HG02885 (cell line): ENCODE measurements around the gene ZNF177.
"Not testable (repeated sequence)": the region's sequence is repeated elsewhere in the genome, so short reads cannot be mapped to it uniquely, and the experiment has no call there.

Experiments
- ATAC-seq: cut with Tn5 transposase; IDR thresholded peaks from one replicate; pipeline ENCODE4 v1.9.1; 2021; ENCODE audit warnings: mild to moderate bottlenecking; ENCODE audit not compliant: unreplicated experiment, poor library complexity

The ZNF177 gene

GRCh38 chr19:9362905-9363304 is at the start of gene ZNF177:
TSS of gene ZNF177 (plus strand) at chr19:9363013. CDS start at chr19:9378312, 15,299 bp downstream.
- ATAC-seq = no peak

GRCh38 chr19:9313756-9314155 is 49.1 kb upstream of the ZNF177 start:
- no peak for ATAC-seq

- ATAC-seq = no peak
Observed at GRCh38 chr19:9321338-9321737, 41.5 kb upstream of the ZNF177 start.

- not testable (repeated sequence) for ATAC-seq
Observed at GRCh38 chr19:9321756-9322155, 41.1 kb upstream of the ZNF177 start.

- ATAC-seq = not testable (repeated sequence)
Observed at GRCh38 chr19:9322201-9322600, 40.6 kb upstream of the ZNF177 start.

- ATAC-seq = peak; percentile 32
Observed at GRCh38 chr19:9323557-9323918, 39.3 kb upstream of the ZNF177 start.

GRCh38 chr19:9323919-9324583 is 38.8 kb upstream of the ZNF177 start, which contains the start of gene ZNF559:
TSS of gene ZNF559 (plus strand) at chr19:9324179. CDS start at chr19:9338550, 14,371 bp downstream.
- peak; percentile 95 for ATAC-seq

- ATAC-seq = no peak
Observed at GRCh38 chr19:9324584-9324962, 38.2 kb upstream of the ZNF177 start.

- no peak for ATAC-seq
Observed at GRCh38 chr19:9329999-9330398, 32.8 kb upstream of the ZNF177 start.

GRCh38 chr19:9342610-9343304 is 20.1 kb upstream of the ZNF177 start:
- no peak for ATAC-seq

- ATAC-seq = no peak
Observed at GRCh38 chr19:9345005-9345404, 17.8 kb upstream of the ZNF177 start.

- ATAC-seq = no peak
Observed at GRCh38 chr19:9348253-9348652, 14.6 kb upstream of the ZNF177 start.

GRCh38 chr19:9348671-9349070 is 14.1 kb upstream of the ZNF177 start:
- ATAC-seq = no peak

- ATAC-seq = no peak
Observed at GRCh38 chr19:9352505-9352904, 10.3 kb upstream of the ZNF177 start.

- ATAC-seq = no peak
Observed at GRCh38 chr19:9353011-9353410, 9.8 kb upstream of the ZNF177 start.

GRCh38 chr19:9354651-9355050 is 8.2 kb upstream of the ZNF177 start:
- no peak for ATAC-seq

- no peak for ATAC-seq
Observed at GRCh38 chr19:9370738-9371619, 8.2 kb downstream of the ZNF177 start.

GRCh38 chr19:9381361-9381785 is 18.6 kb downstream of the ZNF177 start:
- no peak for ATAC-seq

GRCh38 chr19:9406798-9407352 is 44.1 kb downstream of the ZNF177 start:
- no peak for ATAC-seq

GRCh38 chr19:9407827-9408226 is 45.0 kb downstream of the ZNF177 start:
- no peak for ATAC-seq
